GM06990 (cell line): Measurements from ENCODE around the gene PRDM2.

ENCODE experiments used
- DNase-seq: peaks from one replicate; pipeline ENCODE4 v3.0.0-alpha.2; 2011; ENCODE audit not compliant: insufficient read length; ENCODE audit errors: extremely low read depth
- H3K27me3 ChIP-seq: replicated peaks from 2 replicates; pipeline ENCODE4 v1.6.0; 2011; ENCODE audit warnings: low read length; ENCODE audit not compliant: control insufficient read depth, insufficient read depth
- H3K36me3 ChIP-seq: 2 replicates; pipeline ENCODE4 v1.5.1; 2011; ENCODE audit warnings: low read length; ENCODE audit not compliant: control insufficient read depth, insufficient read depth
- H3K4me3 ChIP-seq: replicated peaks from 2 replicates; pipeline ENCODE4 v1.5.1; 2011; ENCODE audit warnings: low read depth, mild to moderate bottlenecking, control low read depth, low read length
- CTCF ChIP-seq: IDR thresholded peaks from 2 replicates; pipeline ENCODE4 v1.5.1; 2011; ENCODE audit warnings: low read length, control low read depth, mild to moderate bottlenecking, inconsistent platforms; ENCODE audit not compliant: insufficient read depth, poor library complexity, severe bottlenecking

PRDM2 gene

GRCh38 chr1:13812456-13813397, 112.7 kb downstream of the PRDM2 start:
- DNase-seq = no peak
- no peaks in the 10 kb centered on the region for H3K36me3 ChIP-seq
- H3K27me3 ChIP-seq = no peaks in the 10 kb centered on the region
- H3K4me3 ChIP-seq = no peak overlapping the region
- TF ChIP-seq CTCF = no peak

- no peaks in the 10 kb centered on the region for H3K36me3 ChIP-seq
- no peak overlapping the region for H3K4me3 ChIP-seq
- no peaks in the 10 kb centered on the region for H3K27me3 ChIP-seq
- TF ChIP-seq CTCF = peak; percentile 82
- DNase-seq = no peak
Observed at GRCh38 chr1:13813398-13814012, 113.5 kb downstream of the PRDM2 start.

GRCh38 chr1:13814131-13814530, 114.1 kb downstream of the PRDM2 start:
- H3K36me3 ChIP-seq = no peaks in the 10 kb centered on the region

GRCh38 chr1:13816016-13816760, 116.2 kb downstream of the PRDM2 start:
- no peak for DNase-seq
- no peak overlapping the region for H3K4me3 ChIP-seq
- TF ChIP-seq CTCF = no peak
- H3K36me3 ChIP-seq = no peaks in the 10 kb centered on the region
- H3K27me3 ChIP-seq = no peaks in the 10 kb centered on the region

More at GRCh38 chr1:13814131-13814530, 114.1 kb downstream of the PRDM2 start:
- DNase-seq = no peak
- H3K27me3 ChIP-seq = no peaks in the 10 kb centered on the region
- no peak for TF ChIP-seq CTCF
- H3K4me3 ChIP-seq = no peak overlapping the region

GRCh38 chr1:13817906-13818305, 117.9 kb downstream of the PRDM2 start:
- DNase-seq = no peak
- no peak overlapping the region for H3K4me3 ChIP-seq
- H3K27me3 ChIP-seq = no peaks in the 10 kb centered on the region
- H3K36me3 ChIP-seq = no peaks in the 10 kb centered on the region
- no peak for TF ChIP-seq CTCF
